OCI-LY7 (cell line): ENCODE measurements around the gene ADGRF3.

Experiments used
- CTCF ChIP-seq: fragments of 200-600 bp; sonication (generic); conservative IDR thresholded peaks from 2 replicates; pipeline ENCODE4 v1.5.1; 2014; ENCODE audit warnings: mild to moderate bottlenecking, antibody characterized with exemption, low read length, moderate library complexity, mixed read lengths
- EZH2phosphoT487 ChIP-seq: fragments of 200-600 bp; sonication (generic); IDR thresholded peaks from 2 replicates; pipeline ENCODE4 v1.6.1; 2018; ENCODE audit warnings: low read depth, borderline replicate concordance, mild to moderate bottlenecking, mixed run types, antibody characterized with exemption, low read length, moderate library complexity, mixed read lengths

GRCh38 chr2:26298286-26298637 lies 48.3 kb downstream of the ADGRF3 start:
- TF ChIP-seq CTCF (no peak), EZH2phosphoT487 (no peak)
